EL (cell line): ENCODE results near the gene ITGB4.

Experiments
- DNase-seq: peaks from one replicate; pipeline ENCODE4 v3.0.0-alpha.2; 2016

ITGB4 gene

GRCh38 chr17:75720656-75721462 is at the start of gene ITGB4:
TSS of gene ITGB4 (plus strand) at chr17:75721459. CDS start at chr17:75724704, 3,245 bp downstream.
- DNase-seq, result peak; percentile 39

GRCh38 chr17:75672011-75672410 is 49.2 kb upstream of the ITGB4 start:
- no peak for DNase-seq

GRCh38 chr17:75673487-75673886 is 47.8 kb upstream of the ITGB4 start:
- DNase-seq, result no peak

- DNase-seq, result no peak
Observed at GRCh38 chr17:75676461-75676860, 44.8 kb upstream of the ITGB4 start.

- DNase-seq, result peak; percentile 38
Observed at GRCh38 chr17:75679706-75680211, 41.5 kb upstream of the ITGB4 start.

- no peak for DNase-seq
Observed at GRCh38 chr17:75680431-75680830, 40.8 kb upstream of the ITGB4 start.

- peak; percentile 77 for DNase-seq
Observed at GRCh38 chr17:75681289-75681688, 40.0 kb upstream of the ITGB4 start.

GRCh38 chr17:75683583-75683982 is 37.7 kb upstream of the ITGB4 start:
- peak; percentile 85 for DNase-seq

GRCh38 chr17:75684249-75684648 is 37.0 kb upstream of the ITGB4 start:
- DNase-seq, result peak; percentile 51

GRCh38 chr17:75684924-75685323 is 36.3 kb upstream of the ITGB4 start:
- DNase-seq, result peak; percentile 54

GRCh38 chr17:75685499-75685898 is 35.8 kb upstream of the ITGB4 start:
- DNase-seq, result no peak

GRCh38 chr17:75688209-75688825 is 32.9 kb upstream of the ITGB4 start:
- DNase-seq, result no peak

- DNase-seq, result peak; percentile 42
Observed at GRCh38 chr17:75689441-75689873, 31.8 kb upstream of the ITGB4 start.

GRCh38 chr17:75691371-75691791 is 29.9 kb upstream of the ITGB4 start:
- peak; percentile 63 for DNase-seq

- DNase-seq, result no peak
Observed at GRCh38 chr17:75691801-75692626, 29.2 kb upstream of the ITGB4 start.

GRCh38 chr17:75692976-75693375 is 28.3 kb upstream of the ITGB4 start:
- DNase-seq, result no peak

- peak; percentile 100 for DNase-seq
Observed at GRCh38 chr17:75693500-75694481, 27.5 kb upstream of the ITGB4 start.

GRCh38 chr17:75694536-75694935 is 26.7 kb upstream of the ITGB4 start:
- DNase-seq, result no peak

GRCh38 chr17:75695141-75695829 is 26.0 kb upstream of the ITGB4 start:
- peak; percentile 80 for DNase-seq

- no peak for DNase-seq
Observed at GRCh38 chr17:75695830-75696271, 25.4 kb upstream of the ITGB4 start.

- DNase-seq, result no peak
Observed at GRCh38 chr17:75697651-75698291, 23.5 kb upstream of the ITGB4 start.
